Head of caudate nucleus (tissue), 42 donors: ENCODE results near the gene RALGDS.
A peak's percentile ranks its signal among the peaks of the same experiment; 100 is the strongest.

Experiments used
- DNase-seq, 42 donors: peaks; one replicate each; pipeline versions ENCODE4 v3.0.0 to v3.0.0-alpha.2; 2020 to 2021; ENCODE audit warnings: mixed read lengths in 7 of 42
- intact Hi-C: fragments of 100-400 bp; cut with DNase I; formaldehyde crosslinking; loops from one replicate; pipeline ENCODE4 v1.15.0; 2022

The RALGDS gene

GRCh38 chr9:133124907-133125275 is 3.9 kb upstream of the RALGDS start:
- no peak for DNase-seq
- intact Hi-C loops: no loop called here

DNA sequence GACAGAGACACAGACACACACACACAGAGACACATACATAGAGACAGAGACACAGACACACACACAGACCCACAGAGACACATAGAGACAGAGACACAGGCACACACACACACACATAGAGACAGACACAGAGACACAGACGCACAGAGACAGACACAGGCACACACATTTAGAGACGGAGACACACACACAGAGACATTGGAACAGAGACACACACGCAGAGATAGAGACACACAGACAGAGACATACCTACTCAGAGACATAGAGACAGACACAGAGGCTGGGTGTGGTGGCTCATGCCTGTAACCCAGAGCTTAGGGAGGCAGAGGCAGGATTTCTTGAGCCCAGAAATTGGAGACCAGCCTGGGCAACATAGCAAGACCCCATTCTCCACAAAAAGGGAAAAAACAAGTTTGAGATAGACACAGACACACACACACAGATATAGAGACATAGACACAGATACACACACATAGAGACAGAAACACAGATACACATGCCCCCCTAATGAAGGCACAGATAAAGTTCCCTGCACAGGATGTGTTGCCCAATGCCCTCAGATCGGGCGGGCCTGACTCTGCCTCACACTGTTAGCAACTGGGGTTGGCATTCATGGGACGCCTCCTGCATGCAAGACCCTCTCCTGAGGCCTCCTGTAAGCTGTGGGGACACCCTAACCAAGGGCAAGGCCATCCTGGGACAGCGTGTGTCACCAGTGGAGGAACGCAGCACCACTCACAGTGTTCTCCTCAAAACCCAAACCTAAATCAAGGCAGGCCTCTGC is 3.3 kb upstream of the RALGDS start:
- DNase-seq: no peak
- intact Hi-C loops: no loop called here

DNA sequence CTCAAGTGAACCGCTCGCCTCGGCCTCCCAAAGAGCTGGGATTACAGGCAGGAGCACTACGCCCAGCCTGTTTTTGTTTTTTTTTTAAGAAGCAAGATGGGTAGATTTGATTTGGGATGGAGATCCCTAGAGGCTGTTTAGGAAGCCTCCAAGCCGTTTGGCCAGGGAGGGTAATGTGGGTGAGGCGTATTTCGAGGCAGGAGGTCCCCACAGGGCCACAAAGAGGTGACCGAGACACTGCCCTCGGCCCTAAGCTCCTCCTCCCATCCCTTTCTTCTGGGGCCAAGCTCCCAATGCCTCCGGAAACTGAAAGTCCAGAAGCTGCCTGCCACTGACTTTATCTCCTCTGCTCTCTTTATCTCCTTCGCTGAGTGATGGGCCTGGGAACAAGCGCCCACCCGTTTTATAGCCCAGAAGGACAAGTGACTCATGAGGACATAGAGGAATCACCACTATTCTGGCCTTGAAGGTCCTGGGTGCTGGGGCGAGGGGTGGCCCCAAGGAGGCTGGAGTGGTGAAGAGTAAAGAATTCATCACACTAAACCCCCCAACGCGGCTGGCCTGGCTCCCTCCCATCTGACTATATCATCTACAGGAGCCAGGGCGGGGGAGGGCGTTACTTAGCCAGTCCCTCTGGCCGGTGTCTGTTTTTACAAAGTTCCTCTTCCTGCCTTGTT is 2.0 kb upstream of the RALGDS start:
- no peak for DNase-seq
- intact Hi-C loops: no loop called here

GRCh38 chr9:133122605-133122934 is 1.5 kb upstream of the RALGDS start:
- DNase-seq: no peak
- intact Hi-C loops: no loop called here

DNA sequence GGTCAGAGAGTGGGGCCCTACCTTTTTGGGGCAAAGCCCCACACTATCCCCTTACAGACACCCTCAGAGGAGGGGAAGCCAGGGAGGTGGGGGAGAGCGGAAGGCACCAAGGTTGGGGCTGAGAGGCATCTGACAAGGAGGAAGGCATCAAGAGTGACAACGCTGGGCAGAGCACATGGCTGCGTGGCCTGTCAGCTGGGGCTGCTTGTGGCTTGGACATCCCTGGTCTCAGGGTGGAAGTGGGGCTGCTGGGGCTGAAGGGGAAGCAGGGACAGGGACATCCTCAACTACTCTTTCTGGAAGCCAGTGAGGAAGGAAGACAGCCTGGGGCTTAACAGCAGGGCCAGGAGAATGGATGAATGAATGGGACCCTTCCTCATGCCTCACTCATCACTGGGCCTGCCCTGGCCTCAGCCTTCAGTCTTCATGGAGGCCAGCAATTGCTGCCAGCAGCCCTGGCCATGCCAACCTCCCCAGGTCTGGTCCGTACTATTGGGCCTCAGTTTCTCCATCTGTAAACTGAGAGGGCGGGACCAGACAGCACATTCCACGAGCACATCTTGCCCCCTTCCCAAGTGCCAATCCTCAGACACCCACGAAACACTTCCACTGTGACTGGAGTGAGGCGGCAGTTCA is 993 bp upstream of the RALGDS start:
- peak in 16 of 42 donors; percentile 39 to 68 (median 50) for DNase-seq
- intact Hi-C loops: no loop called here

DNA sequence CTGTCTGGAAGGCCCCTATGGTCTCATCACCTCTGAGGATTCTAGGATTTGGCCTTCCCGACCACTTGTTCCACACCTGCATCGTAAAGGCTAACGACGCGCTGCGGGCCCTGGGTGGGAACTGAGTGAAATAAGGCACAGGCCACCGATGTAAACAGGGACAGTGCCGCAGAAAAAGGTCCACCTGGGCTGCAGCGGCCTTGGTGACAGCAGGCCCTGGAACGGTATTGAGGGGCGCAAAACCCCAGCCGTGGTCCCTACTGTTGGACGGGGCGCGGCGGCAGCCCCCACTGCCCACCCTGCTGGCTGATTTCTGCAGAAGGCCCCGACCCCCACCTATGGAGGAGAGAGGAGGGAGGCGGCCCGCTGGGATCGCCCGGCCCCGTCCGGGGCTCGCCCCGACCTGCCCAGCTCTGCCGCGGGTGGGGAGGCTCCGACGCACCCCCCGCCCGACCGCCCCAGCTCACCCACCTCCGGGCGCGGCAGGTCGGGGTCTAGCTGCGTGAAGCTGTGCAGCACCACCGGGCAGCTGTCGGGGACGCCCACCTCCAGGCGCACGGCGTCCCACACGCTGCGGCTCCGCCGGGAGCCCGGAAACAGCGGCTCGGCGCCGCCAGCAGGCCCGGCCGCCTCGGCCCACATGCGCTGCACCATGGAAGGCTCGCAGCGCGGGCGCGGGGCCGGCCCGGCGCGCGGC is 391 bp downstream of the RALGDS start:
- DNase-seq: peak in 2 of 42 donors; percentile 24 to 39
- intact Hi-C loops: no loop called here

- intact Hi-C loops: loop anchor here (1.0 kb wide), 1 partner anchor 13 kb away; no protein-coding TSS in a partner anchor
- peak in 28 of 42 donors; percentile 45 to 85 (median 62) for DNase-seq
Measured at GRCh38 chr9:133119846-133120500, 1.1 kb downstream of the RALGDS start.

DNA sequence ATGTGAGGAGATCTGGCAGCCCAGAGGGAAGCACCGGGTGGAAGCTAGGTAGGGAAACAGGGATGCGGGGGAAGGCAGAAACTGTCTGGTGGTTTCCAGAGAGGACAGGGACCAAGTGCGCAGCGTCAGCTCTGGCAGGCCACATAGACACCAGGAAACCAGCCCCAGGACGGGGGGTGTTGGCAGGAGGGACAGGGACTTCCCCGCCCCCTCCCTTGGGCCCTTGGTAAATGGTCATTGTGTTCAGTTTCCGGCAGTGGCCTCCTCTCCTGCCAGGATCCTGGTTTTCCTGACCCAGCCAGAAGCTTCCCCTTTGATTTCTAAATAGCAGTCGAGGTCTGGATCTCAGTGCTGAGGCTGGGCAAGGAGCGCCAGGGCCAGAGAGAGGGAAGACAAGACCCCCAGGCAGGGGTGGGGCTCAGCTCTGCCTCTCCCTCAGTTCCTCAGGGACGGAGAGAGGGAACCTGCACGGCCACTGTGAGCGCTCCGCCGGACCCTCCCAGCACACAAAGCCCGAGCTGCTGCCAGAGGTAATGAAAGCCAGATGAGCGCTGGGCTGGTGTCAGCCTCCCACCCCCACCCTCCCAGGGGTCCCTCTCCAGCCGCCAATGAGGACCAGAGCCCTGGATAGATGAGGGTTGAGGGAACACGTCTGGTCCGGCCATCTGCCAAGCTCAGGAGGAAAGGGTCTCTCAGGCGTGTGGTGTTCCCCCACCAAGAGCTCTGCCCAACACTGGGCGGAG is 1.8 kb downstream of the RALGDS start:
- DNase-seq: peak; percentile 62 to 94 (median 81)
- intact Hi-C loops: loop anchor here (1.0 kb wide), 1 partner anchor 14 kb away; no protein-coding TSS in a partner anchor

- intact Hi-C loops: no loop called here
- DNase-seq: peak in 1 of 42 donors; percentile 3
Measured at GRCh38 chr9:133118568-133118967, 2.5 kb downstream of the RALGDS start.

GRCh38 chr9:133118179-133118520 is 2.9 kb downstream of the RALGDS start:
- intact Hi-C loops: no loop called here
- no peak for DNase-seq

- intact Hi-C loops: no loop called here
- DNase-seq: peak; percentile 78 to 96 (median 92)
Measured at GRCh38 chr9:133117271-133118178, 3.5 kb downstream of the RALGDS start.

DNA sequence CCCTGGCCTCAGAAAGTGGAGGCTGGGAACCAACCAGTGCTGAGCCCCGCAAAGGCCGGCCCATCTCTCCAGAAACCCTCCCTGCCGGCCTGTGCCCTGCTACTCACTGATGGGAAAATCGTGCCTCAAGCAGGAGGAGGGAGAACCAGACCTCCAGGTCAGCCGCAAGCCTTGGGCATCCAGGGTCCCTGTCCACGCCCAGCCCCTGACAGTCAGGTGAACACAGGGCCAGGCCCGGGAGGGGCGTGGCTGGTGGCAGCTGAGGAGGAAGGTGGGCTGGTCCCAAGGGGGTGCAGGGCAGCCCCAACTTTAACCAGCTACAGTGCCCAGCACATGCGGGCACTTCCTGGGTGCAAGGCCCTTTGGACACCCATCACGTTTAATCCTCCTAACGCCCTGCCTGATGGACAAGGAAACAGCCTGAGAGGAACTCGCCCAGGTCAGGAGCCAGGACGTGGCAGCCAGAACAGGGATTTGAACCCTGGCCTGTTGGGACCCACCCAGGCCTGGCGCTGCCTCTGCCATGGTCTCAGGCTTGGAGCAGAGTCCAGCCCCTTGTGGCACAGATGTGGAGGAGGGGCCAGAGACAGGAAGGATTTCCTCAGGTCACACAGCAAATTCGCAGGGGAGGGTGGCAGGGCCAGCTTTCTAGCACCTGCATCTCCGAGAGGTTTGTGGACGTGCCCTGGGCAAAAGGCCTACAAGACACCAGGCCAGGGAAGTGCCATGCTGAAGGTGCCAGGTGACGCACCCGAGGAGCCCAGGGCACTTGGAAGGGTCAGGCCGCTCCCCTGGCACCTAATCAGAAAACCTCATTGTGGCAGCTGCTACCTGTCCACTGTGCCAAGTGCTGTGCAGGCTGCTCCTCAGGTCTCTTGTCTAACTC is 4.5 kb downstream of the RALGDS start:
- DNase-seq: peak in 6 of 42 donors; percentile 2 to 16 (median 5)
- intact Hi-C loops: no loop called here

DNA sequence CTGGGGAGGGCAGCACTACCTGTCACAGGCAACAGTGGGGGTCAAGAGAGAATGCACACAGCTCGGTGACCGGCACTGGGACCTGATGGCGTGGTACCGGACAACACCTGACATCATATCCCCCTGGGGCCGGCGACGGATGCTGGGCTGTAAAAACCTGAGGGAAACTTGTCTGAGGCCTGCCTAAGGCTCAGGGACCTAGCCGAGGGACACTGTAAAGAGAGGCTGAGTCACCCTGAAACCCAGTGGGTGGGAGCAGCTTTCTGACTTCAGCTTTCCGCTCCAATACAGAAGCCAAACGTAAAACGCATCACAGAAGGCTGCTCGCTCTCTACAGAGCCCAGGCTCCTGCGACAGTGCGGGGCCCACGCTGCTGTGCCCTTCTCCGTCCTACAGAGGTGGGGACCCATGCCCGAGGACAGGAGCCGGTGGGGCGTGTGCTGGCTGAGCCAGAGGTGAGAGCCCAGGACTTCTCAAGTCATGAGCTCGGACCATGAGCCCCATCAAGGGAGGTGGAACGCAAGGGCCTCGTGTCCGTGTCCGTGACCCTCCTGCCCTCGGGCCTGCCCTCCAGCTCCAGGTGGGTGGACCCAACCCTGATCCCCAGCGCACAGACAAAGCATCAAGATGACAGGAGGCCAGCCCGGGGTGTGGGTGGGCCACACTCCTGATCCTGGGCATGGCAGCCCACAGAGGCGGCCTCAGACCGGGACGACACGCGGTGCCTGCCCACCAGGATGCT is 5.3 kb downstream of the RALGDS start:
- peak in 29 of 42 donors; percentile 35 to 90 (median 66) for DNase-seq
- intact Hi-C loops: no loop called here

GRCh38 chr9:133114886-133115603 is 6.0 kb downstream of the RALGDS start:
- DNase-seq: peak in 4 of 42 donors; percentile 6 to 34 (median 22)
- intact Hi-C loops: no loop called here
